ENCODE data around the gene EIF4EBP2. TPM values are rescaled to one million over a fixed set of nuclear protein-coding genes. Genes with fewer than 3 reads are reported as not detected.
A peak's percentile ranks its signal among the peaks of the same experiment; 100 is the strongest.

EIF4EBP2 gene
- total and polyA plus RNA-seq, 12 donors: 17.3 to 128 (median 78.3) TPM

- 90% methylated on average over 14 of the region's 14 CpGs for WGBS, 2 donors
- peaks cover 0 to 10% (median 0%) of the 10 kb centered on the region in 9 donors for H3K36me3 ChIP-seq
- intact Hi-C loops (cut with DNase I): no loop called here
- peaks cover 0 to 8% (median 0%) of the 10 kb centered on the region in 11 donors for H3K9me3 ChIP-seq
- ATAC-seq: no peak
- peak overlapping the region in 2 of 10 donors; percentile 15 to 88 for H3K27ac ChIP-seq
- H3K4me1 ChIP-seq: peaks cover 0 to 52% (median 26%) of the 10 kb centered on the region in 9 donors
- TF ChIP-seq CTCF (IDR thresholded peaks at IDR 0.05): peak in 8 of 9 donors; percentile 20 to 59 (median 42)
- no peak for DNase-seq
- peaks cover 0 to 10% (median 0%) of the 10 kb centered on the region in 7 donors for H3K27me3 ChIP-seq
- H3K4me3 ChIP-seq: no peak overlapping the region
Observed at GRCh38 chr10:70379581-70380176, 24.3 kb upstream of the EIF4EBP2 start.

- H3K36me3 ChIP-seq: peaks cover 0 to 5% (median 0%) of the 10 kb centered on the region in 9 donors
- peak in 1 of 9 donors; percentile 10 for TF ChIP-seq CTCF (IDR thresholded peaks at IDR 0.05)
- peaks cover 0 to 52% (median 26%) of the 10 kb centered on the region in 9 donors for H3K4me1 ChIP-seq
- peak overlapping the region in 9 of 10 donors; percentile 21 to 92 (median 88) for H3K27ac ChIP-seq
- H3K27me3 ChIP-seq: peaks cover 0 to 10% (median 0%) of the 10 kb centered on the region in 7 donors
- 76 to 85% methylated on average over 7 of the region's 7 CpGs for WGBS, 2 donors
- H3K9me3 ChIP-seq: peaks cover 0 to 8% (median 0%) of the 10 kb centered on the region in 11 donors
- DNase-seq: no peak
- ATAC-seq: peak in 3 of 8 donors; percentile 29 to 53 (median 45)
- intact Hi-C loops (cut with DNase I): no loop called here
- peak overlapping the region in 3 of 10 donors; percentile 91 to 99 (median 93) for H3K4me3 ChIP-seq
Observed at GRCh38 chr10:70380350-70381135, 23.4 kb upstream of the EIF4EBP2 start.

GRCh38 chr10:70381471-70382421 is 22.2 kb upstream of the EIF4EBP2 start:
- no peak for TF ChIP-seq CTCF (IDR thresholded peaks at IDR 0.05)
- Histone ChIP-seq H3K27ac (peak overlapping the region; percentile 26 to 92 (median 87)), H3K9me3 (peaks cover 0 to 8% (median 0%) of the 10 kb centered on the region in 11 donors), H3K36me3 (peaks cover 0 to 2% (median 0%) of the 10 kb centered on the region in 9 donors), H3K27me3 (peaks cover 0 to 10% (median 0%) of the 10 kb centered on the region in 7 donors), H3K4me1 (peaks cover 0 to 52% (median 26%) of the 10 kb centered on the region in 9 donors), H3K4me3 (peak overlapping the region; percentile 53 to 99 (median 88))
- 1 to 4% methylated on average over 60 to 61 of the region's 61 CpGs for WGBS, 2 donors
- intact Hi-C loops (cut with DNase I): loop anchor here in 2 of 10 donors (2.0 kb wide), 2 partner anchors 21 to 23 kb away; partner anchors contain the start of gene EIF4EBP2 (in 1 of the 2)
- DNase-seq: peak; percentile 53 to 62
- peak; percentile 23 to 79 (median 68) for ATAC-seq

Measured in heart right ventricle (tissue), 16 donors.